Measurements from ENCODE around the gene NUAK2. TPM values are rescaled to one million over a fixed set of nuclear protein-coding genes. Genes with fewer than 3 reads are reported as not detected.

The NUAK2 gene
- total RNA-seq, 6 donors from 2014 or later: 8.5 to 14.7 (median 10.3) TPM

DNA sequence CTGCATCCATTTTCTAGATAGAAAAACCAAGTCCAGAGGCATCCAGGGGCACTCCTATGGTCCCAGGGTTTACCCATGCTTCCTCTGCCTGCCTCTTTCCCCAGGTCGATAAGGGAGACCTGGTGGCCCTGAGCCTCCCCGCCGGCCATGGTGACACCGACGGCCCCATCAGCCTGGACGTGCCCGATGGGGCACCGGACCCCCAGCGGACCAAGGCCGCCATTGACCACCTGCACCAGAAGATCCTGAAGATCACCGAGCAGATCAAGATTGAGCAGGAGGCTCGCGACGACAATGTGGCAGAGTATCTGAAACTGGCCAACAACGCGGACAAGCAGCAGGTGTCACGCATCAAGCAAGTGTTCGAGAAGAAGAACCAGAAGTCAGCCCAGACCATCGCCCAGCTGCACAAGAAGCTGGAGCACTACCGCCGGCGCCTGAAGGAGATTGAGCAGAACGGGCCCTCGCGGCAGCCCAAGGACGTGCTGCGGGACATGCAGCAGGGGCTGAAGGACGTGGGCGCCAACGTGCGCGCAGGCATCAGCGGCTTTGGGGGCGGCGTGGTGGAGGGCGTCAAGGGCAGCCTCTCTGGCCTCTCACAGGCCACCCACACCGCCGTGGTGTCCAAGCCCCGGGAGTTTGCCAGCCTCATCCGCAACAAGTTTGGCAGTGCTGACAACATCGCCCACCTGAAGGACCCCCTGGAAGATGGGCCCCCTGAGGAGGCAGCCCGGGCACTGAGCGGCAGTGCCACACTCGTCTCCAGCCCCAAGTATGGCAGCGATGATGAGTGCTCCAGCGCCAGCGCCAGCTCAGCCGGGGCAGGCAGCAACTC is 52.5 kb downstream of the NUAK2 start:
- peaks cover 0 to 14% (median 0%) of the 10 kb centered on the region in 4 donors for H3K36me3 ChIP-seq
- no peak overlapping the region for H3K27ac ChIP-seq
- 91 to 94% methylated on average over 23 to 41 of the region's 48 CpGs for WGBS, 2 donors
- no peak for ATAC-seq (ENCODE audit: low FRiP score in 2 of 2)
- H3K4me1 ChIP-seq: peaks cover 15 to 42% (median 33%) of the 10 kb centered on the region in 4 donors
- TF ChIP-seq EP300 (IDR thresholded peaks at IDR 0.05): no peak
- no peak for TF ChIP-seq POLR2A (IDR thresholded peaks at IDR 0.05)
- no peak for TF ChIP-seq CTCF (IDR thresholded peaks at IDR 0.05)
- TF ChIP-seq POLR2AphosphoS5 (IDR thresholded peaks at IDR 0.05): no peak
- no peaks in the 10 kb centered on the region for H3K27me3 ChIP-seq
- H3K4me3 ChIP-seq: no peak overlapping the region
- DNase-seq: peak in 1 of 2 donors; percentile 82
- no peaks in the 10 kb centered on the region for H3K9me3 ChIP-seq

DNA sequence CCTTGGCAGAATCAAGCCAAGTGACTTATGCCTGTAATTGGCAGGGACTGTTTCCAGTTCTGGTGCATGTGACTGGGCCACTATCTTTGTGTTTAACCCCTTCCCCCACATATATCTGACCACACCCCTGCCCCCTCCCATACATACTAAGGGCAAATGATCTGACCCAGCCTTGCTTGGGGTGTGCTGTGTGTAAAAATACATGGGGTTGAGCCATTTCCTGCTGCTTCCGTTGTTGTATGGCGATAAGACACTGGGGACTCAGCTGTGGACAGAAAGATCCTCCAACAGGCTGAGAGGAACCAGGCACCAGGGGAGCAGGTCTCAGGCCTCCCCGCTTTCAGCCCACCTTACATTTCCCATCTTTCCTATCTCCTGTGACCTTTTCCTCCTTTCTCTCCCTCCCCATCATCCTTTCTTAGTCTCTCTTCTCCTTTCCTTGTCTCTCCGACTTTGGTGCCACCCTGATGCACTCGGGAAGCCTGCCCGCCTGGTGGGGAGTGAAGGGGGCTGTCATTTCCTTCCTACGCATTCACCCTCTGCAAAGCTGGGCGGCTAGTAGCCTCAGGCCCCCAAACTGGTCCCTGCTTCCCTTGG is 54.1 kb downstream of the NUAK2 start:
- ATAC-seq (ENCODE audit: low FRiP score in 2 of 2): no peak
- 35 to 58% methylated on average over 8 of the region's 8 CpGs for WGBS, 2 donors
- Histone ChIP-seq H3K9me3 (no peaks in the 10 kb centered on the region), H3K4me3 (no peak overlapping the region), H3K27ac (no peak overlapping the region), H3K4me1 (peaks cover 9 to 40% (median 30%) of the 10 kb centered on the region in 4 donors), H3K27me3 (no peaks in the 10 kb centered on the region), H3K36me3 (peaks cover 0 to 14% (median 0%) of the 10 kb centered on the region in 4 donors)
- DNase-seq: no peak
- TF ChIP-seq CTCF (IDR thresholded peaks at IDR 0.05) (no peak), EP300 (IDR thresholded peaks at IDR 0.05) (no peak), POLR2AphosphoS5 (IDR thresholded peaks at IDR 0.05) (no peak), POLR2A (IDR thresholded peaks at IDR 0.05) (no peak)

GRCh38 chr1:205266611-205267305 is 54.8 kb downstream of the NUAK2 start:
- TF ChIP-seq POLR2A (IDR thresholded peaks at IDR 0.05) (no peak), EP300 (IDR thresholded peaks at IDR 0.05) (no peak), CTCF (IDR thresholded peaks at IDR 0.05) (no peak), POLR2AphosphoS5 (IDR thresholded peaks at IDR 0.05) (no peak)
- ATAC-seq (ENCODE audit: low FRiP score in 2 of 2) (no peak), DNase-seq (no peak)
- Histone ChIP-seq H3K36me3 (peaks cover 0 to 9% (median 0%) of the 10 kb centered on the region in 4 donors), H3K27ac (no peak overlapping the region), H3K9me3 (no peaks in the 10 kb centered on the region), H3K27me3 (no peaks in the 10 kb centered on the region), H3K4me3 (no peak overlapping the region), H3K4me1 (peaks cover 9 to 45% (median 33%) of the 10 kb centered on the region in 4 donors)
- 81 to 84% methylated on average over 10 of the region's 10 CpGs for WGBS, 2 donors

GRCh38 chr1:205263580-205264190 is 57.9 kb downstream of the NUAK2 start:
- no peak overlapping the region for H3K27ac ChIP-seq
- no peaks in the 10 kb centered on the region for H3K36me3 ChIP-seq
- no peak for TF ChIP-seq EP300 (IDR thresholded peaks at IDR 0.05)
- TF ChIP-seq POLR2A (IDR thresholded peaks at IDR 0.05): no peak
- no peak for TF ChIP-seq POLR2AphosphoS5 (IDR thresholded peaks at IDR 0.05)
- no peak for TF ChIP-seq CTCF (IDR thresholded peaks at IDR 0.05)
- ATAC-seq (ENCODE audit: low FRiP score in 2 of 2) (no peak), DNase-seq (no peak)
- H3K9me3 ChIP-seq: no peaks in the 10 kb centered on the region
- WGBS, 2 donors: 69 to 79% methylated on average over 2 of the region's 2 CpGs
- no peak overlapping the region for H3K4me3 ChIP-seq
- H3K27me3 ChIP-seq: no peaks in the 10 kb centered on the region
- H3K4me1 ChIP-seq: peaks cover 18 to 53% (median 44%) of the 10 kb centered on the region in 4 donors

All from upper lobe of left lung (tissue), 6 donors.